Measurements from ENCODE around the gene ZGRF1.

Gene ZGRF1

GRCh38 chr4:112545346-112545745 lies 91.4 kb downstream of the ZGRF1 start:
- TF ChIP-seq SCRT1 (tag by site-specific recombination; IDR thresholded peaks at IDR 0.05; ENCODE audit: borderline replicate concordance), result no peak
- TF ChIP-seq KLF17 (tag by site-specific recombination; IDR thresholded peaks at IDR 0.05), result no peak
- no peaks in the 10 kb centered on the region for H3K9me3 ChIP-seq (ENCODE audit: control insufficient read depth, insufficient read depth, low read depth, low read length)
- no peak overlapping the region for H3K27ac ChIP-seq (ENCODE audit: extremely low read depth, low read depth, low read length)
- peaks cover 0 to 7% of the 10 kb centered on the region in 2 experiments; a peak in 2 of 3 replicates for H3K36me3 ChIP-seq (ENCODE audit: control insufficient read depth in 2 of 2, insufficient read depth in 1 of 2, low read length in 2 of 2)
- ChIA-PET CTCF (interaction anchor here (0.5 to 0.7 kb wide), 2 partner anchors 215 to 332 kb away, joined by 3 read pairs; no protein-coding TSS in a partner anchor), POLR2A (no interaction called here)
- H3K4me3 ChIP-seq (ENCODE audit: low read depth, low read length), result no peak overlapping the region
- no peaks in the 10 kb centered on the region for H3K4me1 ChIP-seq (ENCODE audit: control insufficient read depth, insufficient read depth, low read length)

GRCh38 chr4:112540695-112541094 lies 96.0 kb downstream of the ZGRF1 start:
- peaks cover 0 to 9% of the 10 kb centered on the region in 2 experiments; a peak in 1 of 3 replicates for H3K36me3 ChIP-seq (ENCODE audit: control insufficient read depth in 2 of 2, insufficient read depth in 1 of 2, low read length in 2 of 2)
- POLR2A ChIA-PET, result no interaction called here
- CTCF ChIA-PET, result no interaction called here
- TF ChIP-seq ZNF549 (tag by site-specific recombination; IDR thresholded peaks at IDR 0.05), result no peak
- H3K27ac ChIP-seq (ENCODE audit: extremely low read depth, low read depth, low read length), result no peak overlapping the region
- no peaks in the 10 kb centered on the region for H3K4me1 ChIP-seq (ENCODE audit: control insufficient read depth, insufficient read depth, low read length)
- H3K9me3 ChIP-seq (ENCODE audit: control insufficient read depth, insufficient read depth, low read depth, low read length), result no peaks in the 10 kb centered on the region
- H3K4me3 ChIP-seq (ENCODE audit: low read depth, low read length), result no peak overlapping the region

- ChIA-PET POLR2A (no interaction called here), CTCF (interaction anchor here (0.7 kb wide), 1 partner anchor 227 kb away, joined by 3 read pairs; no protein-coding TSS in a partner anchor)
- Histone ChIP-seq H3K4me3 (ENCODE audit: low read depth, low read length) (no peak overlapping the region), H3K27ac (ENCODE audit: extremely low read depth, low read depth, low read length) (no peak overlapping the region), H3K9me3 (ENCODE audit: control insufficient read depth, insufficient read depth, low read depth, low read length) (no peaks in the 10 kb centered on the region), H3K36me3 (ENCODE audit: control insufficient read depth in 2 of 2, insufficient read depth in 1 of 2, low read length in 2 of 2) (peaks cover 0 to 9% of the 10 kb centered on the region in 2 experiments; a peak in 1 of 3 replicates), H3K4me1 (ENCODE audit: control insufficient read depth, insufficient read depth, low read length) (no peaks in the 10 kb centered on the region)
- TF ChIP-seq HOXA7 (CRISPR knock-in tag; IDR thresholded peaks at IDR 0.05; ENCODE audit: borderline replicate concordance) (no peak), ZSCAN16 (tag by site-specific recombination; IDR thresholded peaks at IDR 0.05) (no peak), ZNF555 (tag by site-specific recombination; conservative IDR thresholded peaks at IDR 0.05) (no peak), ZNF776 (tag by site-specific recombination; IDR thresholded peaks at IDR 0.05; ENCODE audit: borderline replicate concordance) (no peak), ZNF596 (tag by site-specific recombination; IDR thresholded peaks at IDR 0.05) (no peak), ZNF654 (tag by site-specific recombination; IDR thresholded peaks at IDR 0.05; ENCODE audit: low read depth) (no peak), ZNF354C (tag by site-specific recombination; IDR thresholded peaks at IDR 0.05; ENCODE audit: borderline replicate concordance, low read depth) (no peak), ZNF558 (tag by site-specific recombination; IDR thresholded peaks at IDR 0.05) (no peak), ZNF707 (tag by site-specific recombination; IDR thresholded peaks at IDR 0.05) (no peak), ZBTB10 (tag by site-specific recombination; IDR thresholded peaks at IDR 0.05) (no peak), GLIS2 (tag by site-specific recombination; IDR thresholded peaks at IDR 0.05) (no peak), OVOL3 (tag by site-specific recombination; IDR thresholded peaks at IDR 0.05) (no peak)
- TF ChIP-seq, protein P1, sequence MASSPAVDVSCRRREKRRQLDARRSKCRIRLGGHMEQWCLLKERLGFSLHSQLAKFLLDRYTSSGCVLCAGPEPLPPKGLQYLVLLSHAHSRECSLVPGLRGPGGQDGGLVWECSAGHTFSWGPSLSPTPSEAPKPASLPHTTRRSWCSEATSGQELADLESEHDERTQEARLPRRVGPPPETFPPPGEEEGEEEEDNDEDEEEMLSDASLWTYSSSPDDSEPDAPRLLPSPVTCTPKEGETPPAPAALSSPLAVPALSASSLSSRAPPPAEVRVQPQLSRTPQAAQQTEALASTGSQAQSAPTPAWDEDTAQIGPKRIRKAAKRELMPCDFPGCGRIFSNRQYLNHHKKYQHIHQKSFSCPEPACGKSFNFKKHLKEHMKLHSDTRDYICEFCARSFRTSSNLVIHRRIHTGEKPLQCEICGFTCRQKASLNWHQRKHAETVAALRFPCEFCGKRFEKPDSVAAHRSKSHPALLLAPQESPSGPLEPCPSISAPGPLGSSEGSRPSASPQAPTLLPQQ (tag by site-specific recombination; IDR thresholded peaks at IDR 0.05), result no peak
Measured at GRCh38 chr4:112536123-112536522, 100.6 kb downstream of the ZGRF1 start.

Data from HEK293 (cell line).